Kidney (tissue), 14 donors: ENCODE data around the gene ANKRD44. TPM values are rescaled to one million over a fixed set of nuclear protein-coding genes. Genes with fewer than 3 reads are reported as not detected.

ENCODE experiments used
- DNase-seq, 5 donors: peaks; one replicate each; pipeline ENCODE4 v3.0.0-alpha.2; 2013 to 2020
- FAIRE-seq: peaks from 2 replicates; lab custom pipeline; 2012; peaks lifted over from hg19 to GRCh38; lab: Jason Lieb, UNC
- H3K27ac ChIP-seq, 2 donors: one replicate each; pipeline ENCODE4 v1.7.0; 2013; ENCODE audit warnings: low read depth in 2 of 2, low read length in 2 of 2, inconsistent platforms in 1 of 2
- H3K27me3 ChIP-seq: one replicate; pipeline ENCODE4 v1.7.1; 2013; ENCODE audit warnings: low read length, inconsistent platforms; ENCODE audit not compliant: control insufficient read depth, insufficient read depth
- H3K36me3 ChIP-seq, 3 donors: one replicate each; pipeline versions ENCODE4 v1.7.0 to v1.7.1; 2013; ENCODE audit warnings: low read length in 3 of 3, control low read depth in 1 of 3, inconsistent platforms in 1 of 3; ENCODE audit not compliant: insufficient read depth in 3 of 3, control insufficient read depth in 2 of 3
- H3K4me1 ChIP-seq, 3 donors: one replicate each; pipeline versions ENCODE4 v1.7.0 to v1.7.1; 2013; ENCODE audit warnings: low read length in 3 of 3, inconsistent platforms in 1 of 3, low read depth in 1 of 3; ENCODE audit not compliant: control insufficient read depth in 2 of 3, insufficient read depth in 2 of 3
- H3K4me3 ChIP-seq, 3 donors: one replicate each; pipeline versions ENCODE4 v1.7.0 to v1.8.1; 2013; ENCODE audit warnings: low read length in 3 of 3, control low read depth in 1 of 3, inconsistent platforms in 1 of 3
- H3K9ac ChIP-seq, 3 donors: one replicate each; pipeline versions ENCODE4 v1.7.0 to v1.7.1; 2013; ENCODE audit warnings: low read length in 3 of 3, control low read depth in 1 of 3, inconsistent platforms in 1 of 3
- H3K9me3 ChIP-seq, 3 donors: one replicate each; pipeline versions ENCODE4 v1.7.0 to v1.7.1; 2013; ENCODE audit warnings: low read length in 3 of 3, control low read depth in 1 of 3, inconsistent platforms in 1 of 3; ENCODE audit not compliant: control insufficient read depth in 2 of 3, insufficient read depth in 1 of 3
- intact Hi-C: fragments of 100-400 bp; cut with DNase I; formaldehyde crosslinking; loops from one replicate; pipeline ENCODE4 v1.11.1; 2022
- polyA plus RNA-seq: library from polyadenylated mRNA; stranded (reverse); fragments of 350-450 nt; fragmentation: Illumina TruSeq; extraction: RNeasy Lipid Tissue Mini Kit (QIAGEN cat#74804); gene quantifications from one replicate; pipeline ENCODE4 v1.2.3, GENCODE V29; 2014; ENCODE audit warnings: low read depth, low replicate concordance; ENCODE audit not compliant: insufficient read depth
- total RNA-seq: library from RNA; stranded (reverse); fragmentation: NEBNext Ultra II Directional; extraction: Animal tissue kit (Norgen Biotek cat#: 25700); gene quantifications from one replicate; pipeline ENCODE4 v1.2.1, GENCODE V29; 2021
- TF ChIP-seq, protein P1 (sequence below): IDR thresholded peaks from 3 replicates; pipeline ENCODE4 v1.5.1; 2012; ENCODE audit warnings: mild to moderate bottlenecking, moderate library complexity, borderline replicate concordance; ENCODE audit not compliant: insufficient read depth; ENCODE audit errors: extremely low read depth
- donor health status: control.
- donor health status: control.
- donor health status: control.
- donor health status: control.
- donor health status: control.
- donor health status: DM: yes; HTN: yes; CAD: no.
- donor health status: Normal renal cell carcinoma (clear cell type).

The ANKRD44 gene
- total and polyA plus RNA-seq, 2 donors from 2014 or later, result 2.2 to 39.2 TPM

DNA sequence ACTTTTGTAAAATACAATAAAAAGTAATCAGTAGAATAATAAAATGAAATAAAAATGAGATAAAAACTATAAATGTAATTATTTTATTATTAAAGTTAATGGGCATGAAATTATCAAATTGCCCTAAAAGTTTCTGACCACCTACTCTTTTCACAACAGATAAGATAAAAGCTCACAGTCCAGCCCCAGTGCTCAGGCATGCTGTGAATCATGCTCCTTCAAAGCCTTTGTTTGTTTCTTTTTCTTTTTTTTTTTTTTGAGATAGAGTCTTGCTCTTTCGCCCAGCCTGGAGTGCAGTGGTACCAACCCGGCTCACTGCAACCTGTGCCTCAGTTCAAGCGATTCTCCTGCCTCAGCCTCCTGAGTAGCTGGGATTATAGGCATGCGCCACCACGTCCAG, 181.7 kb downstream of the ANKRD44 start:
- peak; percentile 66 for FAIRE-seq

DNA sequence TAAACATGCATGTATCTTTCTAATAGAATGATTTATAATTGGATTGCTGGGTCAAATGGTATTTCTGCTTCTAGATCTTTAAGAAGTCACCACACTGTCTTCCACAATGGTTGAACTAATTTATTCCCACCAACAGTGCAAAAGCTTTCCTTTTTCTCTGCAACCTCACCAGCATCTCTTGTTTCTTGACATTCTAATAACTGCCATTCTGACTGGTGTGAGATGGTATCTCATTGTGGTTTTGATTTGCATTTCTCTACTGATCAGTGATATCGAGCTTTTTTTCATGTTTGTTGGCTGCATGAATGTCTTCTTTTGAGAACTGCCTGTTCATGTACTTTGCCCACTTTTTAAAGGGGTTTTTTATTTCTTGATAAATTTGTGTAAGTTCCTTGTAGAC, 182.5 kb downstream of the ANKRD44 start:
- Histone ChIP-seq H3K27me3 (no peaks in the 10 kb centered on the region), H3K9ac (no peak overlapping the region), H3K36me3 (no peaks in the 10 kb centered on the region), H3K4me1 (no peaks in the 10 kb centered on the region), H3K27ac (no peak overlapping the region), H3K4me3 (no peak overlapping the region), H3K9me3 (no peaks in the 10 kb centered on the region)
- FAIRE-seq, result no peak
- no peak for DNase-seq
- intact Hi-C loops, result no loop called here
- TF ChIP-seq, protein P1, sequence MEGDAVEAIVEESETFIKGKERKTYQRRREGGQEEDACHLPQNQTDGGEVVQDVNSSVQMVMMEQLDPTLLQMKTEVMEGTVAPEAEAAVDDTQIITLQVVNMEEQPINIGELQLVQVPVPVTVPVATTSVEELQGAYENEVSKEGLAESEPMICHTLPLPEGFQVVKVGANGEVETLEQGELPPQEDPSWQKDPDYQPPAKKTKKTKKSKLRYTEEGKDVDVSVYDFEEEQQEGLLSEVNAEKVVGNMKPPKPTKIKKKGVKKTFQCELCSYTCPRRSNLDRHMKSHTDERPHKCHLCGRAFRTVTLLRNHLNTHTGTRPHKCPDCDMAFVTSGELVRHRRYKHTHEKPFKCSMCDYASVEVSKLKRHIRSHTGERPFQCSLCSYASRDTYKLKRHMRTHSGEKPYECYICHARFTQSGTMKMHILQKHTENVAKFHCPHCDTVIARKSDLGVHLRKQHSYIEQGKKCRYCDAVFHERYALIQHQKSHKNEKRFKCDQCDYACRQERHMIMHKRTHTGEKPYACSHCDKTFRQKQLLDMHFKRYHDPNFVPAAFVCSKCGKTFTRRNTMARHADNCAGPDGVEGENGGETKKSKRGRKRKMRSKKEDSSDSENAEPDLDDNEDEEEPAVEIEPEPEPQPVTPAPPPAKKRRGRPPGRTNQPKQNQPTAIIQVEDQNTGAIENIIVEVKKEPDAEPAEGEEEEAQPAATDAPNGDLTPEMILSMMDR, result no peak

More for the DNA sequence above, 181.7 kb downstream of the ANKRD44 start:
- intact Hi-C loops, result no loop called here
- H3K27me3 ChIP-seq, result no peaks in the 10 kb centered on the region
- no peaks in the 10 kb centered on the region for H3K4me1 ChIP-seq
- H3K9me3 ChIP-seq, result no peaks in the 10 kb centered on the region
- TF ChIP-seq, protein P1, result no peak
- no peak overlapping the region for H3K4me3 ChIP-seq
- H3K9ac ChIP-seq, result no peak overlapping the region
- H3K27ac ChIP-seq, result no peak overlapping the region
- no peak for DNase-seq
- no peaks in the 10 kb centered on the region for H3K36me3 ChIP-seq

DNA sequence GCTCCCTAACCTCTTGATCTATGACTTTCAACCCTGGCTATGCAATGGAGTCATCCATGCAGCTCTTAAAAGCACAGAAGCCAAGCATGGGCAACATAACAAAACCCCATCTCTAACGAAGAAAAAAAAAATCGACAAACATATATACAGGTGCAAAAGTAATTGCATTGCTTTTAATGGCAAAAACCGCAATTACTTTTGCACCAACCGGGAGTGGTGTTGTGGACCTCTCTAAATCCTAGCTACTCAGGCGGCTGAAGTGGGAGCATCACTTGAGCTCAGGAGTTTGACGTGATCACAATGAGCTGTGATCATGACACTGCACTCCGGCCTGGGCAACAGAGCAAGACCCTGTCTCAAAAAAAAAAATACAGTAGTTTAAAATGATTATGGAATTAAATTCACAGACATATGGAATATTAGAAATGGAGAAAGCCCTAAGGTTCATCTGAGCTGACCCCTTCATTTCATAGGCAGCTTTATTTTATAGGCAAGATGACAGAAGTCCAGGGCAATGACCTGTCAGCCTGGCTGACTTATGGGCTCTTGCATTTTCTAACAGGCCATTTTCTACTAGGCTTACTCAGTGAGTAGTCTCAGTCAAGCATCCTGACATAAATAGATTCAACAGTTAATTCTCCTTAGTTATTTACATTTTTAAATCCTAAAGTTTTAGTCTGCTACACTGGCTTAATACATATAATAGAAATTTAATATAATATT, 183.8 kb downstream of the ANKRD44 start:
- no peak overlapping the region for H3K27ac ChIP-seq
- TF ChIP-seq, protein P1, result no peak
- no peaks in the 10 kb centered on the region for H3K36me3 ChIP-seq
- FAIRE-seq (no peak), DNase-seq (no peak)
- H3K4me1 ChIP-seq, result no peaks in the 10 kb centered on the region
- no peak overlapping the region for H3K9ac ChIP-seq
- H3K4me3 ChIP-seq, result no peak overlapping the region
- H3K27me3 ChIP-seq, result no peaks in the 10 kb centered on the region
- intact Hi-C loops, result no loop called here
- no peaks in the 10 kb centered on the region for H3K9me3 ChIP-seq
